Psoas muscle (tissue), 8 donors: Measurements from ENCODE around the gene AS3MT. TPM values are rescaled to one million over a fixed set of nuclear protein-coding genes. Genes with fewer than 3 reads are reported as not detected.

Source experiments
- ATAC-seq, 4 donors: fragments of 200-7000 bp; cut with Tn5 transposase; one replicate each; pipeline ENCODE4 v1.9.1; 2020; ENCODE audit warnings: moderate library complexity in 3 of 4, mild to moderate bottlenecking in 2 of 4
- DNase-seq, 2 donors: peaks; one replicate each; pipeline ENCODE4 v3.0.0-alpha.2; 2020
- H3K27ac ChIP-seq: fragments of 200-600 bp; one replicate; pipeline ENCODE4 v1.8.0; 2022
- H3K27me3 ChIP-seq, 3 donors: fragments of 200-600 bp in 1 of 3; one replicate each; pipeline versions ENCODE4 v1.6.1 to v1.8.0; 2013 to 2022; ENCODE audit warnings: low read length in 2 of 3, mild to moderate bottlenecking in 2 of 3, moderate library complexity in 1 of 3; ENCODE audit not compliant: insufficient read depth in 3 of 3
- H3K36me3 ChIP-seq, 2 donors: fragments of 200-600 bp in 1 of 2; one replicate each; pipeline versions ENCODE4 v1.6.1 to v1.8.0; 2013 to 2022; ENCODE audit warnings: low read depth in 1 of 2, mild to moderate bottlenecking in 1 of 2, moderate library complexity in 1 of 2; ENCODE audit not compliant: insufficient read depth in 1 of 2
- H3K4me1 ChIP-seq: fragments of 200-600 bp; one replicate; pipeline ENCODE4 v1.8.0; 2022
- H3K4me3 ChIP-seq: fragments of 200-600 bp; one replicate; pipeline ENCODE4 v1.8.0; 2022; ENCODE audit warnings: mild to moderate bottlenecking
- H3K9me3 ChIP-seq: fragments of 200-600 bp; one replicate; pipeline ENCODE4 v1.8.0; 2022
- CTCF ChIP-seq: fragments of 200-600 bp; IDR thresholded peaks from one replicate; pipeline ENCODE4 v1.8.0; 2022; ENCODE audit warnings: antibody characterized with exemption
- WGBS, 3 donors: extraction: QIAGEN DNeasy Blood & Tissue Kit; methylation state at CpG; one replicate each; pipeline versions ENCODE4 v1.1.6 to v1.1.7; 2013; 5-methylcytosine and 5-hydroxymethylcytosine counted together
- intact Hi-C, 2 donors: fragments of 100-400 bp; cut with DNase I; formaldehyde crosslinking; loops; one replicate each; pipeline versions ENCODE4 v1.11.0 to v1.14.2; 2022
- polyA plus RNA-seq, 3 donors: library from polyadenylated mRNA; stranded (reverse); fragments of 200-250 nt; gene quantifications; one replicate each; pipeline ENCODE4 v1.2.3, GENCODE V29; 2013
- total RNA-seq, 4 donors: library from RNA; stranded (reverse); fragmentation: NEBNext Ultra II Directional in 2 of 4; extraction: Animal tissue kit (Norgen Biotek cat#: 25700) in 2 of 4; gene quantifications; one replicate each; pipeline versions ENCODE4 v1.2.1 to v1.2.4, GENCODE V29; 2021 to 2023
- donor health status: healthy with polysubstance abuse.
- donor health status: DM: no; HTN: no; CAD: no; lungs with moderate emphysema.
- donor health status: Bipolar disorder and iron deficiency.
- donor health status: healthy.
- donor health status: DM: yes; HTN: yes; CAD: no.
- donor health status: DM: no; HTN: no; CAD: no.
- donor health status: DM: no; HTN: no; CAD: no.
- donor health status: DM: yes; HTN: yes; CAD: no.

Gene AS3MT
- total and polyA plus RNA-seq, 7 donors: 0.96 to 4.9 (median 2.2) TPM

GRCh38 chr10:102859911-102860310, 9.4 kb upstream of the AS3MT start:
- intact Hi-C loops: no loop called here
- Histone ChIP-seq H3K36me3 (peaks cover 0 to 47% of the 10 kb centered on the region in 2 donors), H3K27ac (no peak overlapping the region), H3K9me3 (no peaks in the 10 kb centered on the region), H3K4me3 (no peak overlapping the region), H3K27me3 (no peaks in the 10 kb centered on the region), H3K4me1 (peaks cover 16% of the 10 kb centered on the region)
- DNase-seq (no peak), ATAC-seq (no peak)
- WGBS, 3 donors: 44 to 58% (median 51%) methylated on average over 2 of the region's 2 CpGs
- no peak for TF ChIP-seq CTCF

GRCh38 chr10:102863660-102864059, 5.6 kb upstream of the AS3MT start:
- Histone ChIP-seq H3K27ac (no peak overlapping the region), H3K36me3 (peaks cover 0 to 63% of the 10 kb centered on the region in 2 donors), H3K27me3 (no peaks in the 10 kb centered on the region), H3K4me1 (peaks cover under 1% of the 10 kb centered on the region), H3K4me3 (no peak overlapping the region), H3K9me3 (no peaks in the 10 kb centered on the region)
- 47 to 52% (median 50%) methylated on average over 2 of the region's 2 CpGs for WGBS, 3 donors
- intact Hi-C loops: no loop called here
- no peak for TF ChIP-seq CTCF
- no peak for ATAC-seq
- DNase-seq: no peak

GRCh38 chr10:102865620-102866019, 3.6 kb upstream of the AS3MT start:
- Histone ChIP-seq H3K4me1 (peaks cover 3% of the 10 kb centered on the region), H3K4me3 (no peak overlapping the region), H3K27me3 (no peaks in the 10 kb centered on the region), H3K9me3 (no peaks in the 10 kb centered on the region), H3K27ac (no peak overlapping the region), H3K36me3 (peaks cover 0 to 58% of the 10 kb centered on the region in 2 donors)
- no peak for TF ChIP-seq CTCF
- DNase-seq (no peak), ATAC-seq (no peak)
- 91 to 98% (median 94%) methylated on average over 3 of the region's 3 CpGs for WGBS, 3 donors
- intact Hi-C loops: no loop called here

GRCh38 chr10:102868911-102869257, 386 bp upstream of the AS3MT start:
- H3K27me3 ChIP-seq: no peaks in the 10 kb centered on the region
- no peak for TF ChIP-seq CTCF
- H3K4me3 ChIP-seq: peak overlapping the region; percentile 69
- intact Hi-C loops: no loop called here
- WGBS, 3 donors: 16 to 36% (median 25%) methylated on average over 5 of the region's 5 CpGs
- peak in 2 of 4 donors; percentile 4 to 9 for ATAC-seq
- DNase-seq: no peak
- no peaks in the 10 kb centered on the region for H3K9me3 ChIP-seq
- H3K4me1 ChIP-seq: peaks cover 3% of the 10 kb centered on the region
- peaks cover 0 to 26% of the 10 kb centered on the region in 2 donors for H3K36me3 ChIP-seq
- H3K27ac ChIP-seq: no peak overlapping the region

- peaks cover 0 to 21% of the 10 kb centered on the region in 2 donors for H3K36me3 ChIP-seq
- 79 to 89% (median 87%) methylated on average over 10 of the region's 10 CpGs for WGBS, 3 donors
- H3K27ac ChIP-seq: no peak overlapping the region
- H3K9me3 ChIP-seq: no peaks in the 10 kb centered on the region
- intact Hi-C loops: no loop called here
- no peaks in the 10 kb centered on the region for H3K27me3 ChIP-seq
- TF ChIP-seq CTCF: no peak
- H3K4me1 ChIP-seq: peaks cover 3% of the 10 kb centered on the region
- ATAC-seq (peak in 2 of 4 donors; percentile 5 to 14), DNase-seq (no peak)
- H3K4me3 ChIP-seq: peak overlapping the region; percentile 69
These were observed 951 bp downstream of the AS3MT start for GRCh38 chr10:102870221-102870620.
